Suprapubic skin (tissue), 3 donors: ENCODE data around the gene SERINC1.

Experiments
- CTCF ChIP-seq, 2 donors: fragments of 200-600 bp in 1 of 2; fragments of 450-650 bp in 1 of 2; sonication (generic) in 1 of 2; IDR thresholded peaks; one replicate each; pipeline ENCODE4 v1.5.1; 2016 to 2019; ENCODE audit warnings: antibody characterized with exemption in 2 of 2, mild to moderate bottlenecking in 1 of 2, moderate library complexity in 1 of 2
- EP300 ChIP-seq: sonication (generic); formaldehyde crosslinking; IDR thresholded peaks from one replicate; pipeline ENCODE4 v1.6.1; 2017; ENCODE audit warnings: antibody characterized with exemption
- POLR2A ChIP-seq, 2 donors: fragments of 450-650 bp; IDR thresholded peaks; one replicate each; pipeline ENCODE4 v1.6.1; 2017; ENCODE audit warnings: antibody characterized with exemption in 2 of 2, mild to moderate bottlenecking in 2 of 2, moderate library complexity in 2 of 2

GRCh38 chr6:122428781-122429180 lies 42.8 kb downstream of the SERINC1 start:
- no peak for TF ChIP-seq EP300
- no peak for TF ChIP-seq CTCF (IDR thresholded peaks at IDR 0.05)
- TF ChIP-seq POLR2A (IDR thresholded peaks at IDR 0.05), result no peak
